Muscle layer of colon (tissue), 2 donors: ENCODE results near the gene CYB561.

Experiments used
- H3K27ac ChIP-seq: one replicate; pipeline ENCODE4 v1.7.0; 2013; ENCODE audit warnings: low read depth, mild to moderate bottlenecking, low read length, moderate library complexity
- H3K27me3 ChIP-seq, 2 donors: one replicate each; pipeline ENCODE4 v1.7.0; 2013; ENCODE audit warnings: low read length in 2 of 2, mild to moderate bottlenecking in 2 of 2; ENCODE audit not compliant: insufficient read depth in 2 of 2, control insufficient read depth in 1 of 2
- H3K36me3 ChIP-seq: one replicate; pipeline ENCODE4 v1.7.0; 2013; ENCODE audit warnings: mild to moderate bottlenecking, low read length; ENCODE audit not compliant: insufficient read depth
- H3K4me1 ChIP-seq: one replicate; pipeline ENCODE4 v1.7.0; 2013; ENCODE audit warnings: mild to moderate bottlenecking, low read length; ENCODE audit not compliant: insufficient read depth
- H3K4me3 ChIP-seq, 2 donors: one replicate each; pipeline ENCODE4 v1.7.0; 2013; ENCODE audit warnings: low read length in 2 of 2, low read depth in 1 of 2, mild to moderate bottlenecking in 1 of 2, moderate library complexity in 1 of 2
- H3K9ac ChIP-seq: one replicate; pipeline ENCODE4 v1.7.0; 2013; ENCODE audit warnings: low read length
- H3K9me3 ChIP-seq: one replicate; pipeline ENCODE4 v1.7.0; 2013; ENCODE audit warnings: mild to moderate bottlenecking, low read length
- donor health status: abdominal sarcoma.
- donor health status: Adenocarcinoma of cecum.

The CYB561 gene

DNA sequence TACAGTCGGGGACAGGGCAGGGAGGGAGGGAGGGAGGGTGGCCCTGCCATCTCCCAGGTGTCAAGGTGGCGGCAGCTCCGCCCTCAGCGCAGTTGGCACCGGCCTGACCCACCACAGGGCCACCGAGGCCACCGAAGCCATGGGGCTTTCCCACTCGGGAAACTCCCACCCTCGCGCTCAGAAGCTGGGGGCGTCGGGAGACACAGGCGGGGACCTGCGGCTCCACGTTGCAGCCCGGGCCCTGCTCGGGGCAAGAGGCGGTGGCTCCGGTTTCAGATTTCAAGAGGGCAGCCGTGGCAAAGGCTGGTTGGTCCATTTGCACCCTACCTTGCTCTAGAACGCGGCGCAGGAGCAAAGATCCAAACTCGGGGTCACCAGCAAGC lies 544 bp downstream of the CYB561 start:
- Histone ChIP-seq H3K9ac (no peak overlapping the region), H3K9me3 (no peaks in the 10 kb centered on the region), H3K27ac (peak overlapping the region; percentile 68), H3K4me3 (peak overlapping the region; percentile 53 to 77), H3K27me3 (no peaks in the 10 kb centered on the region), H3K4me1 (peaks cover 12% of the 10 kb centered on the region), H3K36me3 (no peaks in the 10 kb centered on the region)

DNA sequence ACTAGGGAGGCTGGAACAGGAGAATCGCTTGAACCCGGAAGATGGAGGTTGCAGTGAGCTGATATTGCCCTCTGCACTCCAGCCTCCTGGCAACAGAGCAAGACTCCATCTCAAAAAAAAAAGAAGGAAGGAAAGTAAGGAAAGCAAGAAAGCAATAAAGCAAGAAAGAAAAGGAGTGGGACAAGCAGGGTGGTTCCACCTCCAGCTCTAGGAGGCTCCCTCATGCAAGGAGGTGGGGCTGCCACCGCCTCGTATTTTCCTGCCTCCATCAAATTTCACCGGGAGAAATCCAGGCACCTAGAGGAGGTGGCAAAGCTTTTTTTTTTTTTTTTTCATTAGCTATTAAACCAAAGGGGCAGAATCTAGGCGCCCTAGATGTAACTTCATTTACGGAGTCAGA lies 1.0 kb downstream of the CYB561 start:
- H3K36me3 ChIP-seq, result no peaks in the 10 kb centered on the region
- H3K4me3 ChIP-seq, result no peak overlapping the region
- peaks cover 12% of the 10 kb centered on the region for H3K4me1 ChIP-seq
- H3K27me3 ChIP-seq, result no peaks in the 10 kb centered on the region
- H3K9me3 ChIP-seq, result no peaks in the 10 kb centered on the region
- no peak overlapping the region for H3K27ac ChIP-seq
- H3K9ac ChIP-seq, result no peak overlapping the region

DNA sequence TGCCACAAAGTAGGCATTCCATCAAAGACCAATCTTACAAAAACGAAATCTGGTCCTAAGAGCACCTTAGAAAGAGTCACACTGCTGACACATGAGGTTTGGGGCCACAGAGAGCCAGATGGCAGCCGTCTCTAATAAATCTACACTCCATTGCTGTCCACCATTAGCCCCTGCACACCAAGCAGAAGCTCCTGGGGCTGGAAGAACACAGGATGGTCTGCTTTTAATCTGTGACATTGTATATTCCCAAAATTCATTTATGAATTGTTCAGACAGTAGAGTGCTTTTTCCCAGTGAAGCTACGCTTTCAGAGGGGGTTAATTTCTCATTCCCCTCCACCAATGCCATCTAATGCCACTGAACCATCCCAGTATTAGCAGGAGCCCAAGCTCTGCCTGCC lies 1.6 kb downstream of the CYB561 start:
- Histone ChIP-seq H3K27me3 (no peaks in the 10 kb centered on the region), H3K36me3 (no peaks in the 10 kb centered on the region), H3K27ac (no peak overlapping the region), H3K4me1 (peaks cover 12% of the 10 kb centered on the region), H3K9ac (no peak overlapping the region), H3K4me3 (no peak overlapping the region), H3K9me3 (no peaks in the 10 kb centered on the region)

DNA sequence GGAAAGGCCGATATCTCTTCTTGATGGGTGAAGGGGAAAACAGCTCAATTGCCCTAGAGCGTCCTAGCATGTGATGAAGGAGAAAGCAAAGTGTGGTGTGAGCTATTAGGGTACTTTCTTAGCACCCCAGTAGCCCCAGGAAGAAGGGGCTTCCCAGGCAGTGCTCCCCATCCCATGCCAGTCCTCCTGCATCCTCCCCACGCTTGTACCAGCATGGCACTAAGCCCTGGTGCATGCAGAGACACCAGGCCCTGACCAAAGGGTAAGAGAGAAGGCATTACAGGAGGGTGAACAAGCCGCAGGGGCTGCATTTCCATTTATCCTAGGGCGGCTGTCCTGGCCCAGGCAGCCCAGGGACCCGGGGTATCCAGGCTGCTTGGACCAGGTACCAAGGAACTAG lies 3.1 kb downstream of the CYB561 start:
- Histone ChIP-seq H3K4me3 (no peak overlapping the region), H3K9me3 (no peaks in the 10 kb centered on the region), H3K27me3 (peaks cover 0 to 5% of the 10 kb centered on the region in 2 donors), H3K4me1 (peaks cover 12% of the 10 kb centered on the region), H3K36me3 (no peaks in the 10 kb centered on the region), H3K9ac (no peak overlapping the region), H3K27ac (no peak overlapping the region)

DNA sequence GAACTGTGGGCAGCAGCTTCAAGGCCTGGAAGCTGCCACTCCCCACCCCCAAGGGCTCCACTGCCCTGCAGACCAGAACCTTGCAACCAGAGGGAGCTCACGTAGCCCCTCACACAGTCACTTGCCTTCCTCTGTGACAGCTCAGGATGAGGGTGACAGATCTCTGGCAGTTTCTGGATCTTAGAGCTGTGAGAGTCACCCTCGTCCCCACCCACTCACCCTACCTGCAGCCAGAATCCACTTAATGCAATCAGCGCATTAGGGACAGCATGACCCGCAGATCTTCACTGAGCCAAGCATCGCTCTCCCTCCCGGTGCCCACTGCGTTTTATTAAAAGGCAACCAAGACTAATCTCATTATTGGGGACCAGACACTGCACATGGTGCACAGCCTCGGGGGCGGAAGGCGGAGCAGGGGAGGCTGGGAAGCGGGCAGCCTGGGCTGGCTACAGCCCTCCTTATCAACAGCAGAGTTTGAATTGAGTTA lies 3.5 kb downstream of the CYB561 start:
- no peaks in the 10 kb centered on the region for H3K36me3 ChIP-seq
- no peak overlapping the region for H3K4me3 ChIP-seq
- peaks cover 0 to 9% of the 10 kb centered on the region in 2 donors for H3K27me3 ChIP-seq
- peaks cover 7% of the 10 kb centered on the region for H3K4me1 ChIP-seq
- no peak overlapping the region for H3K9ac ChIP-seq
- H3K27ac ChIP-seq, result no peak overlapping the region
- no peaks in the 10 kb centered on the region for H3K9me3 ChIP-seq

DNA sequence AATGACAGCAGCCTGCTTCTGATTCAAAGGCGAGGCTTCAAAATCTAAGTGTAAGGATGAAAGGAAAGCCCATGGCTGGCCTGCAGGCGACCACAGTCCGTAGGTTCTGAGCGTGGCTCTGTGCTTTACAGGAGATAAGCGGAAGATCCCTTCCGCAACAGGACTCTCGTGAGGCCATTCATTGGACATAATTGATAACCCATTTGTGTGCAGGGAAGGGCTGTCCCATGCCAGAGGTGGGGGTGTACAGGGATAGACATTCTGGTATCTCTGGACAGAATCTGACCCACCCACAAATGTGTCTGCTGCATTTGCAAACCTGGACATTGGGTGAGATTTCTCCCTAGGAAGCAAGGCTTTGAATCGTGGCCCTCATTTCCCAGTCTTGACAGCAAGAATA lies 4.0 kb downstream of the CYB561 start:
- Histone ChIP-seq H3K4me1 (peaks cover 2% of the 10 kb centered on the region), H3K27ac (no peak overlapping the region), H3K36me3 (no peaks in the 10 kb centered on the region)

DNA sequence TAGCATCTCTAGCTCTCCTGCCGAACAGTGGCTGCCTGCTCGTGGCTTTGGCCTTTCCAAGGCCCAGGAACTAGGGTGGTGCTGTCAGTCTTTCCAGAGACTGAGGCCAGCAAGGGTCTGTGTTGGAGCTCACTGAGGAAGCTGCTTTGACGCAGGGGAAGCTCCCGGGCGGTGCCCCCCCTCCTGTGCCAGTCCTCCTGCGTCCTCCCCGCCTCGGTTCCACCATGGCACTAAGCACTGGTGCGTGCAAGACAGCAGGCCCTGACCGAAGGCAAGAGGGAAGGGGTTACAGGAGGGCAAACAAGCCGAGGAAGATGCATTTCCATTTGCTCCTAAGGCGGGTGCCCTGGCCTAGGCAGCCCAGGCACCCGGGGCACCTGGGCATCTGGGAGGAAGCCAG lies 4.5 kb downstream of the CYB561 start:
- H3K36me3 ChIP-seq, result no peaks in the 10 kb centered on the region
- H3K9ac ChIP-seq, result no peak overlapping the region
- H3K4me1 ChIP-seq, result no peaks in the 10 kb centered on the region
- peaks cover 0 to 17% of the 10 kb centered on the region in 2 donors for H3K27me3 ChIP-seq
- H3K4me3 ChIP-seq, result no peak overlapping the region
- H3K9me3 ChIP-seq, result no peaks in the 10 kb centered on the region
- H3K27ac ChIP-seq, result no peak overlapping the region

More for the DNA sequence above, 4.0 kb downstream of the CYB561 start:
- Histone ChIP-seq H3K27me3 (peaks cover 0 to 15% of the 10 kb centered on the region in 2 donors), H3K9ac (no peak overlapping the region), H3K4me3 (no peak overlapping the region), H3K9me3 (no peaks in the 10 kb centered on the region)

DNA sequence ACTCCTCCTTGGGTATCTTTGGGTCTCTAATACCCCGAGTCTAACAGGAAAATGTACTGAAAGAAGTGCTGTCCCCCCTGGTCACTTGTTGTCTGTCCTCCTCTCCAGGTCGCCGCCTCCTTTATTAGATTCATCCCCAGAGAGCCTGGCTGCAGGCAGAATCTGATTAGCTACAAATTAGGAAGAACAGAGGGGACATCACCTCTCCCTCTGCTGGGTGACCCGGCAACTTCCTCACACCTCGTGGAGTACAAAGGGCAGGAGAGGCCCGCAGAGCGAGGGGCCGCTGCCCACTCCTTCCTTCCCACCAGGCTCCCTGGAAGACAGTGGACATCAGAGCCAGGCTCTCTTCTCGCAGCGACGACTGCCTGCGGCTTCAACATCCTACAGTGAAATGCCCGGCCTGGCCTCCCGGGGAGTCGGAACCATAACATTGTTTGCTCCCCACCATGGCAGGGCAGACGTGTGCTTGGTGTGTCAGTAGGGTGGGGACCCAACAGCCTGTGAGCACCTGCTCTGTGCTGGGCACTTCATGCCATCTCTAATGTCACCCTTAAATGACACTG lies 5.3 kb downstream of the CYB561 start:
- no peak overlapping the region for H3K9ac ChIP-seq

DNA sequence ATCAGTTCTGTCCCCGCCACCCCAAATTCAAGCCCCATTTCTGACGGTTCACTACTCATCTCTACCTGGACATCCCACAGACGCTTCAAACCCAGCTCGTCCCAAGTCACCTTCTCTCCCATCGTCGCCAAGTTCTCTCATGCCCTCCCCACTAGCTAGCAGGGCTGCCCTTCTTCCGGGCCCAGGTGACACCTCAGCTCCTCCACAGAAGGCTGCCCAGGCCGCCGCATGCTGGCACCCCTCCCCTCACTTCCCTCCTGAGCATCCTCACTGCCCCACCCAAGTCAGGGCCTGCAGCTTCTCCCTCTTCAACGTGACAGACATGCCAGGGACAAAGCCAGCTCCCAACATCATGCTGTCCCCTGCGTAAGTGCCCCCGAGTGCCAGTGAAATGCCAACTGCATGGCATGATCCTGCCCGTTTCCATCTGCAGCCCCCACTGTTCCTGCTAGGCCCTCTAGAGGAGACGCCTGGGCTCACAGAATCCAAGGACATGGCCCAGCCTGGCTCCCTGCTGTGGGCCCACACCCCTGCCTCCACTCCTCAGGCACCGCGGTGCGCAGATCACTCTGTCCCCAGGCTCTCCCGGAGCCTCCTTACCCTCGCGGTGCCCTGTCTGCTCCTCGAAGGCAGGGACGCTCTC lies 5.9 kb downstream of the CYB561 start:
- Histone ChIP-seq H3K9ac (no peak overlapping the region), H3K36me3 (no peaks in the 10 kb centered on the region), H3K4me1 (peaks cover 7% of the 10 kb centered on the region), H3K9me3 (no peaks in the 10 kb centered on the region), H3K4me3 (no peak overlapping the region), H3K27me3 (peaks cover 0 to 17% of the 10 kb centered on the region in 2 donors), H3K27ac (no peak overlapping the region)

More for the DNA sequence above, 5.3 kb downstream of the CYB561 start:
- Histone ChIP-seq H3K27me3 (peaks cover 0 to 17% of the 10 kb centered on the region in 2 donors), H3K27ac (no peak overlapping the region), H3K4me3 (no peak overlapping the region), H3K4me1 (peaks cover under 1% of the 10 kb centered on the region), H3K9me3 (no peaks in the 10 kb centered on the region), H3K36me3 (no peaks in the 10 kb centered on the region)

DNA sequence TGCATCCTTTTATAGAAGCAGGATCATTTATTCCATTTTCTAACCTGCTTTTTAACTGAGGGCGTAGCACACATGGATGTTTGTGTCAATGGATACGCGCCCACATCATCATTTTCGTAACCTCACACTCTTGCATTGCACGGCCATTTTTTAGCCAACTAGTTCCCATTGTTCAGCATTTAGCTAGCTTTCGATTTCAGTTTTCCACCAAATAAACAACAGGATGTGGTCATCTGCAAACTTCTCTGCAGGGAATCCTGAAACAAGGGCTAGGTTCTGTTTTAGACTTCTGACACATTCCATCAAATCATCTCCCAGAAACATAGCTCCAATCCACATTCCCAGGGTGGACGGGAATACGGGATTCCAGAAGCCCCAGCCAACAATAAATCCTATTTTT lies 6.4 kb downstream of the CYB561 start:
- H3K27me3 ChIP-seq, result peaks cover 0 to 17% of the 10 kb centered on the region in 2 donors
- H3K36me3 ChIP-seq, result no peaks in the 10 kb centered on the region
- H3K4me1 ChIP-seq, result peaks cover 10% of the 10 kb centered on the region
- no peak overlapping the region for H3K4me3 ChIP-seq
- H3K9ac ChIP-seq, result no peak overlapping the region
- H3K27ac ChIP-seq, result no peak overlapping the region
- H3K9me3 ChIP-seq, result no peaks in the 10 kb centered on the region

DNA sequence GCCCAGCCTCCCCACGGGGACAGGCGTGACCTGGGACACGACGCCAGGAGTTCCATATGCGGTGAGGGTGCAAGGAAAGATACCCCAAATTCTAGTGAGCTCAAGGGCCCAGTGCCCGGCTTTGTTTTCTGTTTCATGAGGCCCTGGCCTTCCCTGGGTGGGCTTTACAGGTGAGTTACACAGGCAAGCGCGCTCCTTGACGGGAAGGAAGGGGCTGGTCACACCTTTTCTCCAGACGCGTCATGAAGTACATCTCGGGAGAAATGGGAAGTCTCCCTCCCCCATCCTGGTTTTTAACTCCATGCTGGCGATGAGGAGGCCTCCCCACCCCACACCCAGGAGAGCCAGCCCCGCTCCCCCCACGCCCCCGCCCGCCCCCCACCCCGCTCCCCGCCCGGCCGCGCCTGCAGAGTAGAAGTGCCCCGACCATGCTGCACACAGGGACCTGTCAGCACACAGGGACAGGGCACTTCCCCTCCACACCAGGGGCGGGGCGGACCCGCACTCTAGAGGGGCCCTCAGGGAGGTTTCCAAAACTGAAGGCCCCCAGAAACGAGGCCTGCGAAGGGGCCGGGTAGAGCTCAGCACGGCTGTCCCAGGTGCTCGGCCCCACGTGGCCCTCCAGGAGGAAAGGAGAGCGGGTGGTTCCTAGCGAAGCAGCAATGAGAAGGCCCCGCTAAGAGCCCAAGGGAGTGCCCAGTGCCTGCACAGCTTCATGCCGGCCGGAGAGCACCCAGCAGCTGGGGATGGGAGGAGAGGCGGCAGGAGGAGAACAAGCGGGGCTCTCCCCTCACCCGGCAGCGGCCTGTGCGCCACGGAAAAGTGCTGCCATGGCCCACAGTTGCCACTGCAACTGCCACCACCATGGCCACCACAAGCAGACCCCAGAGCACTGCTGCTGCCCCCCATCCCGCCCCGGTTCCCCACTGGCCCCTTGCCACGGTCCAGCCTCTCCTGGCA lies 7.7 kb downstream of the CYB561 start:
- Histone ChIP-seq H3K4me3 (no peak overlapping the region), H3K9me3 (no peaks in the 10 kb centered on the region), H3K27me3 (peaks cover 0 to 17% of the 10 kb centered on the region in 2 donors), H3K9ac (no peak overlapping the region), H3K36me3 (no peaks in the 10 kb centered on the region), H3K27ac (no peak overlapping the region), H3K4me1 (peaks cover 23% of the 10 kb centered on the region)
